Calu3 (cell line): ENCODE measurements around the gene IPO9. TPM values are rescaled to one million over a fixed set of nuclear protein-coding genes. Genes with fewer than 3 reads are reported as not detected.

ENCODE experiments used
- BruUV-seq: library from RNA; stranded (reverse); fragments of 400-500 nt; replicated peaks from 2 replicates; lab custom pipeline; 2021; lab: Mats Ljungman, UMichigan
- CTCF ChIA-PET: fragments of 300-600 bp; sonication (Branson Sonifier 250); formaldehyde crosslinking; loops from one replicate; lab custom pipeline; 2022; ENCODE audit warnings: antibody characterized with exemption; lab: Charles Lee
- DNase-seq: peaks from one replicate; pipeline ENCODE4 v3.0.0; 2022
- H3K27ac Mint-ChIP-seq: one replicate; pipeline ENCODE4 v1.8.0; 2022; ENCODE audit warnings: mixed read lengths; ENCODE audit not compliant: unreplicated experiment
- H3K27me3 Mint-ChIP-seq: one replicate; pipeline ENCODE4 v1.8.0; 2022; ENCODE audit warnings: mixed read lengths; ENCODE audit not compliant: unreplicated experiment
- H3K36me3 Mint-ChIP-seq: one replicate; pipeline ENCODE4 v1.8.0; 2022; ENCODE audit warnings: mild to moderate bottlenecking, moderate library complexity, mixed read lengths; ENCODE audit not compliant: insufficient read depth, unreplicated experiment
- H3K4me1 Mint-ChIP-seq: one replicate; pipeline ENCODE4 v1.8.0; 2022; ENCODE audit warnings: mild to moderate bottlenecking, low read depth, mixed read lengths; ENCODE audit not compliant: unreplicated experiment
- H3K4me3 Mint-ChIP-seq: one replicate; pipeline ENCODE4 v1.8.0; 2022; ENCODE audit warnings: mild to moderate bottlenecking, low read depth, moderate library complexity, mixed read lengths; ENCODE audit not compliant: unreplicated experiment
- H3K9me3 Mint-ChIP-seq: one replicate; pipeline ENCODE4 v1.8.0; 2022; ENCODE audit warnings: low read depth, mixed read lengths; ENCODE audit not compliant: unreplicated experiment
- CTCF ChIP-seq: fragments of 200-600 bp; IDR thresholded peaks from one replicate; pipeline ENCODE4 v1.8.0; 2022; ENCODE audit warnings: antibody characterized with exemption; ENCODE audit not compliant: unreplicated experiment
- intact Hi-C: fragments of 100-400 bp; cut with micrococcal nuclease; formaldehyde crosslinking; loops from one replicate; pipeline ENCODE4 v1.10.0; 2022; ENCODE audit not compliant: unreplicated experiment
- total RNA-seq: library from RNA; stranded (reverse); gene quantifications from 2 replicates; pipeline ENCODE4 v1.2.3, GENCODE V29; 2022

IPO9 gene
- total RNA-seq, 1 experiment from 2014 or later = 98.8 TPM

- no peak for TF ChIP-seq CTCF
- Mint-ChIP-seq H3K27ac (no peak overlapping the region), H3K36me3 (no peaks in the 10 kb centered on the region), H3K9me3 (peaks cover 5% of the 10 kb centered on the region), H3K27me3 (peaks cover 17% of the 10 kb centered on the region), H3K4me1 (no peaks in the 10 kb centered on the region), H3K4me3 (no peak overlapping the region)
- no peak for DNase-seq
- BruUV-seq = no TSS peak
- intact Hi-C loops = no loop called here
- CTCF ChIA-PET = interaction anchor here (1.0 kb wide), 1 partner anchor 43 kb away, joined by 4 read pairs; no protein-coding TSS in a partner anchor
Measured at GRCh38 chr1:201903135-201903534, 74.2 kb downstream of the IPO9 start.

GRCh38 chr1:201904579-201904978, 75.6 kb downstream of the IPO9 start:
- no peak overlapping the region for H3K27ac Mint-ChIP-seq
- no peak for DNase-seq
- CTCF ChIA-PET = no interaction called here

GRCh38 chr1:201905234-201905890, 76.4 kb downstream of the IPO9 start:
- Mint-ChIP-seq H3K27ac (no peak overlapping the region), H3K36me3 (no peaks in the 10 kb centered on the region), H3K4me3 (no peak overlapping the region), H3K27me3 (peaks cover 30% of the 10 kb centered on the region), H3K4me1 (no peaks in the 10 kb centered on the region), H3K9me3 (peaks cover under 1% of the 10 kb centered on the region)
- TF ChIP-seq CTCF = no peak
- CTCF ChIA-PET = no interaction called here
- no TSS peak for BruUV-seq
- intact Hi-C loops = no loop called here
- no peak for DNase-seq

More at GRCh38 chr1:201904579-201904978, 75.6 kb downstream of the IPO9 start:
- Mint-ChIP-seq H3K9me3 (peaks cover 5% of the 10 kb centered on the region), H3K27me3 (peaks cover 30% of the 10 kb centered on the region), H3K4me3 (no peak overlapping the region), H3K36me3 (no peaks in the 10 kb centered on the region), H3K4me1 (no peaks in the 10 kb centered on the region)
- TF ChIP-seq CTCF = no peak
- BruUV-seq = no TSS peak
- intact Hi-C loops = no loop called here

GRCh38 chr1:201906336-201906735, 77.4 kb downstream of the IPO9 start:
- no TSS peak for BruUV-seq
- Mint-ChIP-seq H3K27me3 (peaks cover 27% of the 10 kb centered on the region), H3K36me3 (no peaks in the 10 kb centered on the region), H3K4me1 (no peaks in the 10 kb centered on the region), H3K4me3 (no peak overlapping the region), H3K9me3 (no peaks in the 10 kb centered on the region), H3K27ac (no peak overlapping the region)
- CTCF ChIA-PET = no interaction called here
- no peak for TF ChIP-seq CTCF
- DNase-seq = no peak
- intact Hi-C loops = no loop called here
